ENCODE measurements around the gene MRPL12. TPM values are rescaled to one million over a fixed set of nuclear protein-coding genes. Genes with fewer than 3 reads are reported as not detected.

Gene MRPL12
- total RNA-seq, 2 donors from 2014 or later, result 106 to 225 TPM

GRCh38 chr17:81696218-81696941 is 6.8 kb upstream of the MRPL12 start:
- DNase-seq, result no peak
- Histone ChIP-seq H3K9me3 (no peaks in the 10 kb centered on the region), H3K36me3 (peaks cover 6% of the 10 kb centered on the region), H3K27me3 (no peaks in the 10 kb centered on the region), H3K4me1 (peaks cover 3% of the 10 kb centered on the region), H3K27ac (no peak overlapping the region), H3K4me3 (no peak overlapping the region), H3K9ac (ENCODE audit: low read depth in 2 of 2, low read length in 2 of 2) (no peak overlapping the region)
- no peak for TF ChIP-seq CTCF (IDR thresholded peaks at IDR 0.05)
- intact Hi-C loops (cut with DNase I), result no loop called here

GRCh38 chr17:81697261-81698044 is 5.7 kb upstream of the MRPL12 start:
- no peaks in the 10 kb centered on the region for H3K27me3 ChIP-seq
- no peak overlapping the region for H3K27ac ChIP-seq
- H3K36me3 ChIP-seq, result peaks cover 6% of the 10 kb centered on the region
- no peak for DNase-seq
- intact Hi-C loops (cut with DNase I), result no loop called here
- H3K4me1 ChIP-seq, result peaks cover 11% of the 10 kb centered on the region
- H3K9me3 ChIP-seq, result no peaks in the 10 kb centered on the region
- H3K9ac ChIP-seq (ENCODE audit: low read depth in 2 of 2, low read length in 2 of 2), result no peak overlapping the region
- H3K4me3 ChIP-seq, result no peak overlapping the region
- no peak for TF ChIP-seq CTCF (IDR thresholded peaks at IDR 0.05)

GRCh38 chr17:81700353-81701287 is 2.5 kb upstream of the MRPL12 start:
- intact Hi-C loops (cut with DNase I), result no loop called here
- H3K9me3 ChIP-seq, result no peaks in the 10 kb centered on the region
- no peak overlapping the region for H3K27ac ChIP-seq
- DNase-seq, result no peak
- H3K9ac ChIP-seq (ENCODE audit: low read depth in 2 of 2, low read length in 2 of 2), result peak overlapping the region in 1 of 2 donors; percentile 96
- no peaks in the 10 kb centered on the region for H3K27me3 ChIP-seq
- no peak for TF ChIP-seq CTCF (IDR thresholded peaks at IDR 0.05)
- H3K4me3 ChIP-seq, result no peak overlapping the region
- peaks cover 20% of the 10 kb centered on the region for H3K4me1 ChIP-seq
- H3K36me3 ChIP-seq, result no peaks in the 10 kb centered on the region

GRCh38 chr17:81701288-81702071 is 1.7 kb upstream of the MRPL12 start:
- no peak for DNase-seq
- Histone ChIP-seq H3K36me3 (no peaks in the 10 kb centered on the region), H3K4me3 (peak overlapping the region; percentile 83), H3K9ac (ENCODE audit: low read depth in 2 of 2, low read length in 2 of 2) (peak overlapping the region in 1 of 2 donors; percentile 96), H3K9me3 (no peaks in the 10 kb centered on the region), H3K27ac (no peak overlapping the region), H3K27me3 (no peaks in the 10 kb centered on the region), H3K4me1 (peaks cover 20% of the 10 kb centered on the region)
- no peak for TF ChIP-seq CTCF (IDR thresholded peaks at IDR 0.05)
- intact Hi-C loops (cut with DNase I), result no loop called here
